ENCODE data around the gene KRT13. TPM values are rescaled to one million over a fixed set of nuclear protein-coding genes. Genes with fewer than 3 reads are reported as not detected.
"Not testable (repeated sequence)": the region's sequence is repeated elsewhere in the genome, so short reads cannot be mapped to it uniquely, and the experiment has no call there.

KRT13 gene
- total and polyA plus RNA-seq, 9 of the 15 experiments (the other 6 are each of a cell fraction or from before 2014, with no cell fraction given) = 0.11 to 1.1 (median 0.24) TPM; not detected in 3

DNA sequence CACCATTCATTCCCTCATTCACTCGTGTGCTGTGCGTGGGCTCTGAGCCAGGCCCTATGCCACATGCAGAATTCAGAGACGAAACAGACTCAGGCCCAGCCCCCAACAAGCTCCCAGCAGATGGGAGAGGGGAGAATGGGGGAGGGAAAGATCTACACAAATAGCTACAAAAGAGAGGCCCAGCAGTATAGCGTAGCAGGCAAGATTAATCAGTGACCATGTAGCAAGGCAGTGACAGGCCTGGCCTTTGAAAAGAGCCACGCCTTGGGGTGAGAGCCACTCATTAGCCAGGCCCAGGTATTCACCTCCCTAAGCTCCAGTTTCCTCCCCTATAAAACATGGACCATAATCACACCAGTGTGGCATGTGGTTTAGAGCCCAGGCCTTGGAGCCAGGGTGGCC lies 39.1 kb upstream of the KRT13 start (continued):
- TF ChIP-seq CHD7 (IDR thresholded peaks at IDR 0.05; ENCODE audit: low read depth, low read length) (no peak), TEAD1 (CRISPR knock-in tag; IDR thresholded peaks at IDR 0.05) (no peak)

DNA sequence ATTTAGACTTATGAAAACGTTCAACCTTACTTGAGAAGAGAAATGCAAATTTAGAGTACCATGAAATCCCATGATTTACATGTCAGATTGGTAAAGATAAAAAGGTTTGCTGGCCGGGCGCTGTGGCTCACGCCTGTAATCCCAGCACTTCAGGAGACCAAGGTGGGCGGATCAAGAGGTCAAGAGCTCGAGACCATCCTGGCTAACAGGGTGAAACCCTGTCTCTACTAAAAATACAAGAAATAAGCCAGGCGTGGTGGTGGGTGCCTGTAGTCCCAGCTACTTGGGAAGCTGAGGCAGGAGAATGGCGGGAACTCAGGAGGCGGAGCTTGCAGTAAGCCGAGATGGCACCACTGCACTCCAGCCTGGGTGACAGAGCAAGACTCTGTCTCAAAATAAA lies 37.4 kb upstream of the KRT13 start:
- FAIRE-seq; H3K27ac ChIP-seq (ENCODE audit: extremely low read depth, low read depth, low read length); H3K9me3 ChIP-seq (replicated peaks; ENCODE audit: control insufficient read depth, insufficient read depth, low read depth, low read length); H3K9ac ChIP-seq (ENCODE audit: insufficient read depth in 1 of 2, low read depth in 2 of 2, low read length in 2 of 2); H3K4me2 ChIP-seq (ENCODE audit: insufficient read depth, low read length); BruUV-seq (replicated peaks); H2AFZ ChIP-seq (ENCODE audit: low read depth, low read length); H3K4me3 ChIP-seq; H3K9me1 ChIP-seq (ENCODE audit: control insufficient read depth, insufficient read depth, low read length); intact Hi-C loops (cut with micrococcal nuclease); ATAC-seq; in situ Hi-C loops (cut with MboI); H3K36me3 ChIP-seq (ENCODE audit: control insufficient read depth, insufficient read depth, low read length); H3K27me3 ChIP-seq (ENCODE audit: control insufficient read depth in 2 of 2, insufficient read depth in 2 of 2, low read length in 2 of 2); DNase-seq (ENCODE audit: extremely low read depth in 1 of 4, low spot score in 3 of 4); H3K79me2 ChIP-seq (ENCODE audit: control insufficient read depth, insufficient read depth, low read length); H4K20me1 ChIP-seq (replicated peaks; ENCODE audit: control insufficient read depth, insufficient read depth, low read length): not testable (repeated sequence)
- 28% methylated on average over 10 of the region's 10 CpGs for WGBS (ENCODE audit: insufficient coverage, low coverage, missing lambda C conversion rate)
- H3K4me1 ChIP-seq (replicated peaks in 1 of 2; ENCODE audit: control insufficient read depth in 2 of 2, insufficient read depth in 2 of 2, low read length in 2 of 2) = peaks cover 21 to 23% of the 10 kb centered on the region in 2 experiments
- ChIA-PET CTCF (ENCODE audit: low intra/inter-chr PET ratio) (interaction anchor here (0.6 kb wide), 1 partner anchor 323 kb away, joined by 5 read pairs; no protein-coding TSS in a partner anchor), POLR2A (interaction anchor here (0.6 to 2.8 kb wide), 3 partner anchors 10 to 51 kb away, joined by 3 to 17 read pairs (median 8); partner anchors contain the start of gene KRT19)
